PC-3 (cell line): ENCODE measurements around the gene DPP7.

ENCODE experiments used
- EZH2 ChIP-seq: fragments of 300-600 bp; sonication (generic); IDR thresholded peaks from one replicate; pipeline ENCODE4 v1.6.1; 2017; ENCODE audit warnings: antibody characterized with exemption, mild to moderate bottlenecking, low read length; ENCODE audit not compliant: unreplicated experiment
- EZH2phosphoT487 ChIP-seq: fragments of 300-600 bp; sonication (generic); IDR thresholded peaks from 2 replicates; pipeline ENCODE4 v1.6.1; 2018; ENCODE audit warnings: mild to moderate bottlenecking, antibody characterized with exemption, low read length, borderline replicate concordance
- TF ChIP-seq, protein P1 (sequence below): fragments of 300-600 bp; sonication (generic); conservative IDR thresholded peaks from 2 replicates; pipeline ENCODE4 v1.5.1; 2017; ENCODE audit warnings: antibody characterized with exemption, low read depth, mild to moderate bottlenecking, low read length

DNA sequence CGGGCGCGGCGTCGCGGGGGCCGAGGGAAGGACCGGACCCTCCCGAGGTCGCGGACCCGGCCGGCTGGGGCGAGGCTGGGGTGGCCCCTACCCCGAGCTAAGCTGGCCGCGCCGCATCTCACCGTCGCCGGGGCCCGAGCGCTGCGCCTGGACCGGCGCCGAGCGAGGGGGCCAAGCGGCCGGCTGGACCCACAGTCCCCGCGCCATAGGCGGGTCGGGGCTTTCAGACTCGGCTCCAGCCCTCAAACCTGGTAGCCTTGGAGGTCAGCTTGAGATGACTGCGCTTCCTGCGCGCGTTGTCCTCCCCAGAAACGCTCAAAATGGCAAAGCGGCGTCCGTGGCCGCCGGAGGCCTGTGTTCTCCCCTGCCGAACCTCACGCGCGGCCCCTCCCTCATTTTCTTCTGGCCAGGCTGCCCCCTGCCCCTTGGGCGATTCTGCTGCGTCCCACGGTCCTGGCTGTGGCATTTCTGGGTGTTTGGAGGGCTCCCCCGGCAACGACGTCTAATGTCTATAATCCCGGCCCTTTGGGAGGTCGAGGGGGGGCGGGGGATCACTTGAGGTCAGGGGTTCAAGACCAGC, 15.7 kb upstream of the DPP7 start:
- TF ChIP-seq, protein P1, sequence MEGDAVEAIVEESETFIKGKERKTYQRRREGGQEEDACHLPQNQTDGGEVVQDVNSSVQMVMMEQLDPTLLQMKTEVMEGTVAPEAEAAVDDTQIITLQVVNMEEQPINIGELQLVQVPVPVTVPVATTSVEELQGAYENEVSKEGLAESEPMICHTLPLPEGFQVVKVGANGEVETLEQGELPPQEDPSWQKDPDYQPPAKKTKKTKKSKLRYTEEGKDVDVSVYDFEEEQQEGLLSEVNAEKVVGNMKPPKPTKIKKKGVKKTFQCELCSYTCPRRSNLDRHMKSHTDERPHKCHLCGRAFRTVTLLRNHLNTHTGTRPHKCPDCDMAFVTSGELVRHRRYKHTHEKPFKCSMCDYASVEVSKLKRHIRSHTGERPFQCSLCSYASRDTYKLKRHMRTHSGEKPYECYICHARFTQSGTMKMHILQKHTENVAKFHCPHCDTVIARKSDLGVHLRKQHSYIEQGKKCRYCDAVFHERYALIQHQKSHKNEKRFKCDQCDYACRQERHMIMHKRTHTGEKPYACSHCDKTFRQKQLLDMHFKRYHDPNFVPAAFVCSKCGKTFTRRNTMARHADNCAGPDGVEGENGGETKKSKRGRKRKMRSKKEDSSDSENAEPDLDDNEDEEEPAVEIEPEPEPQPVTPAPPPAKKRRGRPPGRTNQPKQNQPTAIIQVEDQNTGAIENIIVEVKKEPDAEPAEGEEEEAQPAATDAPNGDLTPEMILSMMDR: no peak
- TF ChIP-seq EZH2 (no peak), EZH2phosphoT487 (no peak)
